ENCODE data around the gene SPINK8. TPM values are rescaled to one million over a fixed set of nuclear protein-coding genes. Genes with fewer than 3 reads are reported as not detected.

Gene SPINK8
- total RNA-seq, 1 donor from 2014 or later: not detected

DNA sequence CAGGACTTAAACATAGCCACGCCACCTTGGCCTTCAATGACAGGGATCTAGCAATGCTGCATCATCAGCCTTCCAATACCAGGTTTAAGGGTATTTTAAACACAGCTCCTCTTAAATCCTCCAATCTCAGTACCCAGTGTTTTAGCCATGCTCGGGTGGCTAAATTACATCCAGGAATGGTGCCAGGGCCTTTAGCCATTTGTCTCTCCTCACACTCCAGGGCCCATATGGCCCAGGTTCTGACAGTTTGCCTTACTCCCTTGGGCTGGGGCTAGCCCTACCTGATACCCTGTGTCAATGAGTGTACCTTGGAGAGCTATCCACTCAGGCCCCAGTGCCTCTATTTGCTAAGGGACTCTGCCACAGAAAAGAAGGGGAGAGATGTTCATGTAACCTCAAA lies 63.2 kb downstream of the SPINK8 start:
- Mint-ChIP-seq H3K27me3 (ENCODE audit: insufficient read depth) (no peaks in the 10 kb centered on the region), H3K9me3 (no peaks in the 10 kb centered on the region), H3K4me3 (peak overlapping the region; percentile 13), H3K36me3 (ENCODE audit: low read depth) (peaks cover 18% of the 10 kb centered on the region), H3K27ac (peak overlapping the region; percentile 70), H3K4me1 (ENCODE audit: low read depth) (peaks cover 54% of the 10 kb centered on the region)
- intact Hi-C loops (cut with micrococcal nuclease): no loop called here
- DNase-seq (ENCODE audit: low spot score): no peak

DNA sequence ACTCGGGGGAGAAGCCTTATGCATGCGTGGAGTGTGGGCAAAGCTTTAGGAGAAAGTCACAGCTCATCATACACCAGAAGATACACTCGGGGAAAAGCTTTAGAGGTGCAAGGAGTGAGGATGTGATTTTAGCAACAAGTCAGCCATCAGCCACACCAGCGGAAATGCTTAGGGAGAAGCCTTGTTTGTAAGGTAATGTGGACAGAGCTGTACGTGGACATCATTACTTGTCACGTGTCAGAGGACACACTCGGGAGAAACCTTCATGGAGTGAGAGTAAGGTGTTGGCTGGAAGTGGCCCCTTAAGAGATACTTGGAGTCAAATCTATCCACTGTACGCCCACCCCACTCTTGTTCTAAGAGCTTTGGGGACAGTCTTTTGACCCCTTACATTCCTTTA lies 63.9 kb downstream of the SPINK8 start:
- peak overlapping the region; percentile 97 for H3K27ac Mint-ChIP-seq
- intact Hi-C loops (cut with micrococcal nuclease): loop anchor here (1.0 to 10.0 kb wide), 5 partner anchors 37 to 737 kb away; partner anchors contain the start of genes PFKFB4 and WDR6
- H3K4me1 Mint-ChIP-seq (ENCODE audit: low read depth): peaks cover 54% of the 10 kb centered on the region
- no peaks in the 10 kb centered on the region for H3K27me3 Mint-ChIP-seq (ENCODE audit: insufficient read depth)
- H3K9me3 Mint-ChIP-seq: no peaks in the 10 kb centered on the region
- peaks cover 18% of the 10 kb centered on the region for H3K36me3 Mint-ChIP-seq (ENCODE audit: low read depth)
- no peak for DNase-seq (ENCODE audit: low spot score)
- peak overlapping the region; percentile 63 for H3K4me3 Mint-ChIP-seq

DNA sequence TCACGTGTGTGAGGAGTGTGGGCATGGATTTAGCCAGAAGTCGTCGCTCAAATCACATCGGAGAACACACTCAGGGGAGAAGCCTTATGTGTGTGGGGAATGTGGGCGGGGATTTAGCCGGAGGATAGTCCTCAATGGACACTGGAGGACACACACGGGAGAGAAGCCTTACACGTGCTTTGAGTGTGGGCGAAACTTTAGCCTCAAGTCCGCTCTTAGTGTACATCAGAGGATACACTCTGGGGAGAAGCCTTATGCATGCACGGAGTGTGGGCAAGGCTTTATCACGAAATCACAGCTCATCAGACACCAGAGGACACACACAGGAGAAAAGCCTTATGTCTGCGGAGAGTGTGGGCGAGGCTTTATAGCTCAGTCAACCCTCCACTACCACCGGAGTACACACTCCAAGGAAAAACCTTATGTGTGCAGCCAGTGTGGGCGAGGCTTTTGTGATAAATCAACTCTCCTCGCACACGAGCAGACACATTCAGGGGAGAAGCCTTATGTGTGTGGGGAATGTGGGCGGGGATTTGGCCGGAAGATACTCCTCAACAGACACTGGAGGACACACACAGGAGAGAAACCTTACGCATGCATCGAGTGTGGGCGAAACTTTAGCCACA lies 64.4 kb downstream of the SPINK8 start:
- Mint-ChIP-seq H3K4me1 (ENCODE audit: low read depth) (peaks cover 54% of the 10 kb centered on the region), H3K9me3 (no peaks in the 10 kb centered on the region), H3K27ac (peak overlapping the region; percentile 97), H3K4me3 (peak overlapping the region; percentile 63), H3K27me3 (ENCODE audit: insufficient read depth) (no peaks in the 10 kb centered on the region), H3K36me3 (ENCODE audit: low read depth) (peaks cover 20% of the 10 kb centered on the region)
- intact Hi-C loops (cut with micrococcal nuclease): loop anchor here (1.0 to 10.0 kb wide), 10 partner anchors 28 to 738 kb away; partner anchors contain the start of genes CCDC51, CDC25A, NME6 and PFKFB4
- DNase-seq (ENCODE audit: low spot score): peak; percentile 29

DNA sequence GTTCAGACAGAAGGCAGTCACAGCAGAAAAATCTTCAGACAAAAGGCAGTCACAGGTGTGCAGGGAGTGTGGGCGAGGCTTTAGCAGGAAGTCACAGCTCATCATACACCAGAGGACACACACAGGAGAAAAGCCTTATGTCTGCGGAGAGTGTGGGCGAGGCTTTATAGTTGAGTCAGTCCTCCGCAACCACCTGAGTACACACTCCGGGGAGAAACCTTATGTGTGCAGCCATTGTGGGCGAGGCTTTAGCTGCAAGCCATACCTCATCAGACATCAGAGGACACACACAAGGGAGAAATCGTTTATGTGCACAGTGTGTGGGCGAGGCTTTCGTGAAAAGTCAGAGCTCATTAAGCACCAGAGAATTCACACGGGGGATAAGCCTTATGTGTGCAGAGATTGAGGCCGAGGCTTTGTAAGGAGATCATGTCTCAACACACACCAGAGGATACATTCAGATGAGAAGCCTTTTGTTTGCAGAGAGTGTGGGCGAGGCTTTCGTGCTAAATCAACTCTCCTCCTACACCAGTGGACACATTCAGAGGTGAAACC lies 65.0 kb downstream of the SPINK8 start:
- Mint-ChIP-seq H3K27ac (peak overlapping the region; percentile 97), H3K9me3 (no peaks in the 10 kb centered on the region), H3K4me1 (ENCODE audit: low read depth) (peaks cover 50% of the 10 kb centered on the region), H3K27me3 (ENCODE audit: insufficient read depth) (no peaks in the 10 kb centered on the region), H3K4me3 (peak overlapping the region; percentile 63), H3K36me3 (ENCODE audit: low read depth) (peaks cover 24% of the 10 kb centered on the region)
- peak; percentile 74 for DNase-seq (ENCODE audit: low spot score)
- intact Hi-C loops (cut with micrococcal nuclease): loop anchor here (1.0 to 10.0 kb wide), 8 partner anchors 27 to 738 kb away; partner anchors contain the start of genes CCDC51, CDC25A, NME6 and TMA7

DNA sequence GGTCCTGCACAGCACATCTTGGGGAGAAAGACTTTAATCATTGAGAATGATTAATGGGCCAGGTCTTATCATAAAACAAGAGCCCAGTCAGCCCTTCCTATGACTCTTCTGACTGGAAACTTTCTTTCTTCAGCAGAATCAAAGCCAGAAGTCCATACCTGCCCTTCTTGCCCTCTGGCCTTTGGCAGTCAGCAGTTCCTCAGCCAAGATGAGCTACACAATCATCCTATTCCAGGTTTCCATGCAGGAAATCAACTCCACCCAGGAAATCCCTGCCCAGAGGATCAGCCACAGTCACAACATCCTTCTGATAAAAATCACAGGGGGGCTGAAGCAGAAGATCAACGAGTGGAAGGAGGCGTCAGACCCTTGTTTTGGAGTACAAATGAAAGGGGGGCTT lies 65.7 kb downstream of the SPINK8 start:
- peaks cover 25% of the 10 kb centered on the region for H3K36me3 Mint-ChIP-seq (ENCODE audit: low read depth)
- H3K27ac Mint-ChIP-seq: peak overlapping the region; percentile 97
- H3K27me3 Mint-ChIP-seq (ENCODE audit: insufficient read depth): no peaks in the 10 kb centered on the region
- peak overlapping the region; percentile 49 for H3K4me3 Mint-ChIP-seq
- H3K9me3 Mint-ChIP-seq: no peaks in the 10 kb centered on the region
- peaks cover 45% of the 10 kb centered on the region for H3K4me1 Mint-ChIP-seq (ENCODE audit: low read depth)
- intact Hi-C loops (cut with micrococcal nuclease): loop anchor here (1.0 to 10.0 kb wide), 8 partner anchors 26 to 739 kb away; partner anchors contain the start of genes CCDC51, CDC25A, NME6 and TMA7
- no peak for DNase-seq (ENCODE audit: low spot score)

DNA sequence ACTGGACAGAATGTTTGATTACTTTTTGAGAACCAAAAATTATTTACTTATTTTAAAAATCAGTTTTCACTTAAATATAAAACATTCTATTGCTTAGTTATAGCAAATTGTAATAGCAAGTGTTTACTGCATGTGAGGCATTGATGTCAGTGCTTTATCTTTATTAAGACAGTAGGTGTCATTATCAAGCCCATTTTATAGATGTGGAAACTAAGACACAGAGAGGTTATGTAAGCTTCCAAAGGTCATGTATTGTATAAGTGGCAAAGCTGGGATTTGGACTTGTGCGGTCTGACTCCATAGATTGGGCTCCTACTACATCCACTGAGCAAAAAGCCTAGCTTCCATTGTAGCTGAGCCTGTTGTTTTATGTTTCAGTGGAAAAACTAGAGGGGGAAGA lies 74.9 kb downstream of the SPINK8 start:
- Mint-ChIP-seq H3K36me3 (ENCODE audit: low read depth) (peaks cover 56% of the 10 kb centered on the region), H3K9me3 (peaks cover 7% of the 10 kb centered on the region), H3K27ac (no peak overlapping the region), H3K4me1 (ENCODE audit: low read depth) (peaks cover 22% of the 10 kb centered on the region), H3K27me3 (ENCODE audit: insufficient read depth) (no peaks in the 10 kb centered on the region), H3K4me3 (no peak overlapping the region)
- DNase-seq (ENCODE audit: low spot score): no peak
- intact Hi-C loops (cut with micrococcal nuclease): no loop called here

Other genes with a start within 250 kb of the SPINK8 start
- gene CDC25A, start 145.2 kb downstream of the SPINK8 start, total RNA-seq: 50.9 and 52.6 TPM in 2 replicates
- gene CAMP, start 110.2 kb downstream of the SPINK8 start, total RNA-seq: not detected in 2 replicates
- gene ZNF589, start 92.6 kb downstream of the SPINK8 start, total RNA-seq: 33.0 and 34.2 TPM in 2 replicates
- 40.7 and 41.8 TPM in 2 replicates for gene NME6, start 32.3 kb downstream of the SPINK8 start, total RNA-seq
- gene FBXW12, start 38.6 kb upstream of the SPINK8 start, total RNA-seq: not detected in 2 replicates
- 5.7 and 7.0 TPM in 2 replicates for gene PLXNB1, start 96.4 kb upstream of the SPINK8 start, total RNA-seq
- gene CCDC51, start 106.5 kb upstream of the SPINK8 start, total RNA-seq: 26.0 and 26.3 TPM in 2 replicates
- 262 and 266 TPM in 2 replicates for gene TMA7, start 106.6 kb upstream of the SPINK8 start, total RNA-seq
- gene ATRIP, start 113.1 kb upstream of the SPINK8 start, total RNA-seq: 16.5 and 20.5 TPM in 2 replicates
- 90.1 and 92.5 TPM in 2 replicates for gene SHISA5, start 170.5 kb upstream of the SPINK8 start, total RNA-seq
- 11.7 and 15.5 TPM in 2 replicates for gene PFKFB4, start 223.1 kb upstream of the SPINK8 start, total RNA-seq
- 0.21 TPM in 1 of 2 replicates, not detected in the other for gene UCN2, start 230.1 kb upstream of the SPINK8 start, total RNA-seq